HG03025 (cell line): ENCODE measurements around the gene MAP1LC3C.
"Not testable (repeated sequence)": the region's sequence is repeated elsewhere in the genome, so short reads cannot be mapped to it uniquely, and the experiment has no call there.

Experiments
- ATAC-seq: cut with Tn5 transposase; IDR thresholded peaks from one replicate; pipeline ENCODE4 v1.9.1; 2021; ENCODE audit warnings: mild to moderate bottlenecking, moderate library complexity; ENCODE audit not compliant: unreplicated experiment, low FRiP score

MAP1LC3C gene

DNA sequence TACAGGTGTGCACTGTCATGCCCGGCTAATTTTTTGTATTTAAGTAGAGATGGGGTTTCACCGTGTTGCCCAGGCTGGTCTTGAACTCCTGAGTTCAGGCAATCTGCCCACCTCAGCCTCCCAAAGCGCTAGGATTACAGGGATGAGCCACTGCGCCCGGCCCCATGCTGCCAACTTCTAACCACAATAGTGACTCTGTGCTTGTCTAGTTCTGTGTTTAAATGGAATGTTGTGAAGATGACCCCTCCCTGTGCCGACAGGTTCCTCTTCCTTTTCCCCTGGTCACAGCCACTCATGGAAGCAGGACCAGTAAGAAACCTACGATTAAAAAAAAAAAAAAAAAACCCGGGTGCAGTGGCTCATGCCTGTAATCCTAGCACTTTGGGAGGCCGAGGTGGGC lies 4.7 kb downstream of the MAP1LC3C start:
- no peak for ATAC-seq

DNA sequence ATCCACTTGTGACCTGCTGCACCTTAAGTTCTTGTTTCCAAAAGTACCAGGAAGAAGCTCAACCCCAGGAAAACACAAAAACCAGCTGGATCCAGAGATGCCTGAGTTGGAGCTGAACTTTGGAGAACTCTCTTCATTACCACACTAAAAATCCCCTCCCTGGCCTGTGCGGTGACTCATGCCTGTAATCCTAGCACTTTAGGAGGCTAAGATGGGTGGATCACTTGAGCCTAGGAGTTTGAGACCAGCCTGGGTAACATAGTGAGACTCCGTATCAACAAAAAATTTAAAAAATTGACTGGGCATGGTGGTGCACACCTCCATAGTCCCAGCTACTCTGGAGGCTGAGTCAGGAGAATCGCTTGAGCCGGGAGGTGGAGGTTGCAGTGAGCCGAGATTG lies 6.2 kb downstream of the MAP1LC3C start:
- no peak for ATAC-seq

DNA sequence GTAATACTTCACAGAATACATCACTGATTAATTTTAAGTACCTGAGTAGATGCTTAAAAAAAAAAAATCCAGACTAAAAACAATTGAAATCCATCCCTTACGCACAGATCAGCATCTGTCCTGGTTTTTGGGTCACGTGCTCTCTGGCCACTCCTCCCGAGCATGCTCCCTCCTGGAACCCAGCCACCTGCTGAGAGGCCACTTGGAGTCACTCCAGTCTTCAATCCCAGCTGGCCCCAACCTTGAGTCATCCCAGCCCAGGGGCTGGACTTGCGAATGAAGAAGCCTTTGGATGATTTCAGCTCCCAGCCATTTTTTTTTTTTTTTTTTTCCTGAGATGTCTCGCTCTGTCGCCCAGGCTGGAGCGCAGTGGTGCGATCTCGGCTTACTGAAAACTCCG lies 8.9 kb downstream of the MAP1LC3C start:
- ATAC-seq = no peak

DNA sequence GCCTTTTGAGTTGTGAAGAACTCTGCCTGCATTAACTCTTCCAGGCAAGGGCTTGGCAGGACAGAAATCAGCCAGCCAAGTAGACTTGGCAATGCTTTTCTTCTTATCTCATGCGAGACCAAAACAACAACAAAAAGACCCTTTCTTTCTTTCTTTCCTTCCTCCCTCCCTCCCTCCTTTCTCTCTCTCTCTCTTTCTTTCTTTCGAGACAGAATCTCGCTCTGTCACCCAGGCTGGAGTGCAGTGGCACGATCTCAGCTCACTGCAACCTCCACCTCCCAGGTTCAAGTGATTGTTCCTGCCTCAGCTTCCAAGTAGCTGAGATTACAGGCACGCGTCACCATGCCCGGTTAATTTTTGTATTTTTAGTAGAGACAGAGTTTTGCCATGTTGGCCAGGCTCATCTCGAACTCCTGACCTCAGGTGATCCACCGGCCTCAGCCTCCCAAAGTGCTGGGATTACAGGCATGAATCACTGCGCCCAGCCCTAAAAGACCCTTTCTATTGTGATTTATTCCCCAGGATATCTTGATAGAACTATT lies 10.4 kb downstream of the MAP1LC3C start:
- not testable (repeated sequence) for ATAC-seq

DNA sequence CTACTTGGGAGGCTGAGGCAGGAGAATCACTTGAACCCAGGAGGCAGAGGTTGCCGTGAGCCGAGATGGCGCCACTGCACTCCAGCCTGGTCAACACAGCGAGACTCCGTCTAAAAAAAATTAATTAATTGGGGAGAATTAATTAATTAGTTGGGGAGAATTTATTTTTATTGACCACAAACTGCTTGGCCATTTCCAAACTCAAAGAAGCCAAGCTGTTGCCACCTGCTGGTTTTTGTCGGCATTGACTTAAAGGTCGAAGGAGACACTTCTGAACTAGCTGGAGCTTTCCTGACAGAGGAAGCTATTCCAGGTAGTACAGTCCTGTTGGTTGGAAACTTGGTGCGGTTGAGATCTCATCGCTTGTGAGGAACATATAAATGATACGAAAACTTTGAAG lies 13.1 kb downstream of the MAP1LC3C start:
- no peak for ATAC-seq

DNA sequence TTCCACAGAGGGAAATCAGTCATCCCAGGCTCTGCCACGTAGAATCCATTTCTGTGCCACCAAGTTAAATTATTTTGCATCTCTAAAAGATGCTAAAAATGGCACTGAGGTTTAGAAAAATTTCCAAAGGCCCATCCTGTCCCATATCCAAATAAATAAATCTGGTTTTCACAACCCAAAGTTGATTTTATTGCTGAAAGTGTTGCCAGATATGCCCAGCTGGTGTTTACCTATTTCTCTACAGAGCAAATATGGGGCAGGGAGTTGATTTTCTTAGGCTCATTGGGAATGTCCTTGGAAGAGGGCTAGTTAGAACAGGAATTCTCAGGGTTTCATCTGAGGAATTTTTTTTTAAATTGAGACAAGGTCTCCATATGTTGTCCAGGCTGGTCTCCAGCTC lies 19.0 kb downstream of the MAP1LC3C start:
- ATAC-seq = no peak

DNA sequence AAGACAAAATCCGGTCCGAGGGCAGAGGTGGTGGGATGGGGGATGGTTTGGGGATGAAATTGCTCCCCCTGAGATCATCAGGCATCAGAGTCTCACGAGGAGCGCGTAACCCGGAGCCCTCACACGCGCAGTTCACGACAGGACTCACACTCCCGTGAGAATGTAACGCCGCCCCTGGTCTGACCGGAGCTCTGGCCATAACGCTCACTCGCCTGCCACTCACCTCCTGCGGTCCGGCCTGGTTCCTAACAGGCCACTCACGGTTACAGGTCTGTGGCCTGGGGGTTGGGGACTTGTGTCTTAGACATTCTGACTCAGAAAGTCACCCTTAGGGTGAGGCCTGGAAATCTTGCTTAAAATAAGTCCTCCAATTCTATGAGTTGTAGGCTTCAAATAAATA lies 19.8 kb downstream of the MAP1LC3C start:
- ATAC-seq = no peak

DNA sequence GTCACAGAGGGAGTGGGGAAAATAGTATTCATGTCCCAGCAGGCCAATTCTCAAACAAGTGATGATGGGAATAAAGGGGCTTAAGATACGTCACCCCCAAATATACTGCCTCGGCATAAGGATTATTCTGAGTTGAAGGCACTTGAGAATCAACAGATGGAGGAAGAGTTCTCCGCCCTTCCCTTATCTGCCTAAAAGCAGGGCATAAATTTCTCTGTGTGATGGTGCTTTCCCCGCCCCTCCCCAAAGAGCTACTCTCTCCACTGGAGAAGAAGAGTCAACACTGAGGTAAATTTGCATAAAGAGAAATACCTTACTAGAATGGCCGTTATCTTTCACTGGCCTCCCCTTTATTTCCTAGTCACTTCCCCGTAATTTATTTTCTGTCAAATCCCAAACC lies 22.7 kb downstream of the MAP1LC3C start:
- no peak for ATAC-seq

DNA sequence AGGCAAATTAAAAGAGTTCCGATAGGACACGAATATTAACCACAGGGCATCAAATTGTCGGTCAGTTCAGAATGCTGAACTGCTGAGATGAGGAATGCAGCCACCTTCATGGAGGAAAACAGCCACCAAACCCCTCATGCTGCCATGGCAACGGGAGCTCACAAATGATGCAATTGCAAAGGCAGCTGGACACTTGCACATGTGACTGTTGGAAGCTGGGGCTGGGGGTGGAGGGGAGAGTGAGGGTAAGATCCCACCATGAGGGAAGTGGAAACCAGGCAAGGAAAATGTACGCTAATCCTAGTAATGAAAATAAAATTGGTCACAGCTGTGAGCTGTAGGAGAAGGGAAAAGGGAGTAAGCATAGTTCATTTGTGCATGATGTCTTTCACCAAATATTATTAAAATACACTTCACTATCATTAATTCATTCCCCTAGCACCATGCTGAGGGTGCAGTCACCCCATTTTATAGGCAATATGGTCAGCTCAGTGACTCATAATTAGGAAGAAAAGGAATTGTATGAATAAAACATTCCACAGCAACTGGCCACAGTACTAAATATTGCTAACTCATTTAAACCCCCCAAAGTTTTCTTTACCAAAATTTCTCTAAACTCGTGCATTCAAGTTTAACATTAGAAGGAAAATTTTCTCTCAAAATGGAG lies 26.1 kb downstream of the MAP1LC3C start:
- no peak for ATAC-seq

DNA sequence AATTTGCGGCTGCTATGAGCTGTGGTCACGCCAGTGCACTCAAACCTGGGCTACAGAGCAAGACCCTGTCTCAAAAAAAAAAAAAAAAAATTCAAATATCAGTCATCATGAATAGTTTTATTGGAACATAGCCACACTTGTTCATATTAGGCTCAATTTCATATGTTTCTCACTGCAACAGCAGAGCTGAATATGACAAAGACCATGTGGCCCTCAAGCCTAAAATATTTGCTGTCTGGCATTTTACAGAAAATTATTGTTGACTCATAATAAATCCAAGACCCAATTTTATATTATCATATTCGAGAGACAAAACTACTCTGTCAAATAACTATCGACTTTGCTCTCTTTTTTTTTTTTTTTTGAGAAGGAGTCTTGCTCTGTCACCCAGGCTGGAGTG lies 30.3 kb downstream of the MAP1LC3C start:
- ATAC-seq = no peak

DNA sequence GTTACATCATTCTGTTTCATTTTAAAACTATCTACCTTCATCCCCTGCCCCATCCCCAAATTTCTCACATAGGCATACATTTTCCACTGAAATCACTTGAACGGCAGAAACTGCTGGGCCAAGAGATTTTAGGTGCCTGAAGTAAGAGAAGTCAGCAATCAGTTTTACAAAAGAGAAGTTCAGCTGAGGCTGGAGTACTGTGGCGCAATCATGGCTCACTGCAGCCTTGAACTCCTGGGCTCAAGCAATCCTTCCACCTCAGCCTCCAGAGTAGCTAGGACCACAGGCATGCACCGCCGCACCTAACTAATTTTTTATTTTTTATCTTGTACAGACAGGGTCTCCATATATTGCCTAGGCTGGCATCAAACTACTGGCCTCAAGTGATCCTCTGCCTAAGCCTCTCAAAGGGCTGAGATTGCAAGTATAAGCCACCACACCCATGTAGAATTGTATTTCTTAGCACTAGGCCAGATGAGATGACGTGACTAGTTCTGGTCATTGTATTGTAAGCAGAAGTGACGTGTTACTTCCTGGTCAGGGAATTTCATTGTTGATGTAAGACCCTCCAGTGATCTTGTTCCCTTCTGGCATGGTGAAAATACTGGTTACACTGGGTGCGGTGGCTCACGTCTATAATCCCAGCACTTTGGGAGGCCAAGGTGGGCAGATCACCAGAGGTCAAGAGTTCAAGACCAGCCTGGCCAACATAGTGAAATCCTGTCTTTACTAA lies 34.2 kb downstream of the MAP1LC3C start:
- no peak for ATAC-seq

DNA sequence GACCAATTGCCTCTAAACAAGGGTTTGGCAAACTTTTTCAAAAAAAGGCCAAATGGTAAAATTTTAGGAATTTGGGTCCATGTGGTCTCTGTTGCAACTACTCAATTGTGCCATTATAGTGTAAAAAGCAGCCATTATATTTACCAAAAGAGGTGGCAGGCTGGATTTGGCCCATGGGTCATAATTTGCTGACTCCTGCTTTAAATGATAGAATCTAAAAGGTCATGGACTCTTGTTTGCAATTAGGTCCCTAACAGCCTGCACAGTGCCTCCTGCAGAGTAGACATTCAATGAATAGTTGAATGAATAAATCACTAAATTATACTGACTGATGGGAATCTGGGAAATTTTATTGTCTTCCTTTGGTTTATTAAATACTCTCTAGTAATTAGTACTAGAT lies 35.2 kb downstream of the MAP1LC3C start:
- ATAC-seq = no peak

DNA sequence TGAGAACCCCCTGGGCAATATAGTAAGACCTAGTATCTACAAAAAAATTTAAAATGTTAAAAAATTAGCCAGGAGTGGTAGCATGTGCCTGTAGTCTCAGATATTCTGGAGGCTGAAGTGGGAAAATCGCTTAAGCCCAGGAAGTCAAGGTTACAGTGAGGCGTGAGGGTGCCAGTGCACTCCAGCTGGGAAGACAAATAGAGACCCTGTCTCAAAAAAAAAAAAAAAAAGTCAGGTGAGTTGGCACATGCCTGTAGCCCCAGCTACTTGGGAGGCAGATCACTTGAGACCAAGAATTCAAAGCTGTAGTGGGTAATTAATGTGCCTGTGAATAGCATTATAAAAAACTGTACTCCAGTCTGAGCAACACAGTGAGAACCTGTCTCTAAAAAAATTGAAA lies 36.7 kb downstream of the MAP1LC3C start:
- ATAC-seq = no peak

DNA sequence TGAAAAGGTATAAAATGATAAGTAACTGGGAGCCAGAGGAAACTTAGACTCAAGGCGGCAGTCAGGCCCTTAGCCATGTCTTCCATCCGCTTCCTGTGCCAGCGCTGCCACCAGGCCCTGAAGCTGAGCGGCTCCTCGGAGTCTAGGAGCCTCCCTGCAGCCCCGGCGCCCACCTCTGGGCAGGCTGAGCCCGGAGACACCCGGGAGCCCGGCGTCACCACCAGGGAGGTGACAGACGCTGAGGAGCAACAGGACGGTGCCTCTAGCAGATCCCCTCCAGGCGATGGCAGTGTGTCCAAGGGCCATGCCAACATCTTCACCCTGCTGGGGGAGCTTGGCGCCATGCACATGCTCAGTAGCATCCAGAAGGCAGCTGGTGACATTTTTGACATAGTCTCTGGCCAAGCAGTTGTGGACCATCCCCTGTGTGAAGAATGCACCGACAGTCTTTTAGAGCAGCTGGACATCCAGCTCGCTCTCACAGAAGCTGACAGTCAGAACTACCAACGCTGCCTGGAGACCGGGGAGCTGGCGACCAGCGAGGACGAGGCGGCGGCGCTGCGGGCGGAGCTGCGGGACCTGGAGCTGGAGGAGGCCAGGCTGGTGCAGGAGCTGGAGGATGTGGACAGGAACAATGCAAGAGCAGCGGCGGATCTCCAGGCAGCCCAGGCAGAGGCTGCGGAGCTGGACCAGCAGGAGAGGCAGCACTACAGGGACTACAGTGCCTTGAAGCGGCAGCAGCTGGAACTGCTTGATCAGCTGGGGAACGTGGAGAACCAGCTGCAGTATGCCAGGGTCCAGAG lies 41.0 kb downstream of the MAP1LC3C start, which contains the start of gene BECN2:
Gene BECN2 (plus strand): TSS at position 76 of the 803 bp plus-strand sequence. CDS start 0 bp downstream, at position 76.
- no peak for ATAC-seq

DNA sequence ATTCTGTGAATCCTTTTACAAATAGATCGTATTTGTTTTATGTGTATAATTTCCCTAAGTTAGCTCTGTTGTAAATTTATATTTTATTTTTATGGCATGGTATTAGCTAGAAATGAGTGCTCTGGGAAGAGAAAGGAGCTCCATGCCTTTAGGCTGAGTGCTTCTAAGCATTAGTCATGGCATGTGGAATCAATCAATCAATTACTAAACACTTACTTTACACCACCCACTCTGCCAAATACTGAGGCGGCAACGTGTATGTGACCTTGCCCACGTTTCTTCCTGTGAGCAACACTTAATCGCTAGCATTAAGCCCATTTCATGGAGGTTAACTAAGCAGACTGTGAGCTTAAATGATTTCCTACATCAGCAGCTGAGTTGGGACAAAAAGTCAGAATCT lies 48.5 kb downstream of the MAP1LC3C start:
- ATAC-seq = no peak

DNA sequence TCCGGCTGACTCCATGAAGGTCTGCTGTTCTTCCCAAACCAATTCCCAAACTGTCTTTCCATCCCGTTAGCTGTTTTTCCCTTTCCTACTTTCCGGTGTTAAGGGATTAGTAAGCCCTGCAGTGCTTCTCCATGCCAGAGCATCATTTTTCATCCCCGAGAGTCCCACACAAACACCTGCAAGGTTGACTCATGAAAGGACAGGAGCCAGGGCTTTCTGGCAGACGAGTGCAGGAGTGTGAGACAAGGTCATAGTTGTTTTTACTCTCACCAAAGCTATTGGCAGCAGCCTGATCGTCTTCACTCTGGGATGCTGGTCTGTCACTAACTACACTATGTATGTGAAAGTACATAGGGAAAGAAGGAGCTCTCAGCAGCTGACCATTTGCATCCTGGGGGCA lies 51.5 kb downstream of the MAP1LC3C start:
- no peak for ATAC-seq
